Esophagus squamous epithelium (tissue), 4 donors: ENCODE data around the gene FREY1.

Source experiments
- POLR2A ChIP-seq, 4 donors: fragments of 450-650 bp; IDR thresholded peaks; one replicate each; pipeline ENCODE4 v1.6.1; 2017; ENCODE audit warnings: antibody characterized with exemption in 4 of 4, mild to moderate bottlenecking in 4 of 4, moderate library complexity in 3 of 4
- TF ChIP-seq, protein P1 (sequence below), 6 experiments: fragments of 450-650 bp in 4 of 6; fragments of 200-600 bp in 2 of 6; sonication (generic) in 2 of 6; IDR thresholded peaks; one replicate each; pipeline ENCODE4 v1.5.1; 2016 to 2019; ENCODE audit warnings: antibody characterized with exemption in 6 of 6, mild to moderate bottlenecking in 4 of 6, moderate library complexity in 4 of 6

DNA sequence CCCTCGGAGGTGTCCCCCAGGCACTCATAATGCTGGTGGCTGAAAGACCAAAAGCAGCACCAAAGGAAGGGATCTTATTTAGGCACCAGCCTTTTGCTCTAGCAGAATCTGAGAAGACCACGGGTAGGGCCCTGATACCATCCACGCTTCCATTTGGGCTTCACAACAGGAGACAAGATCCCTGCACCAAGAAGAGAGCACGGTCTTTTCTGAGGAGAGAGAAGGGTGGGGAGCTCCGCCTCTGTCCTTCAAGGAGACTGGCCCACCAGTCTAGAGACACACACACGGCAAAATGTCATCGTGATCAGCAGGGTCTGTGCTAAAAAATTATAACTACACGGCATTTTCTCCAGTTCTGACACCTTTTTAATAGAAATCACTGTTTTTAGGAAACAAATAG, 25.1 kb upstream of the FREY1 start:
- TF ChIP-seq, protein P1, sequence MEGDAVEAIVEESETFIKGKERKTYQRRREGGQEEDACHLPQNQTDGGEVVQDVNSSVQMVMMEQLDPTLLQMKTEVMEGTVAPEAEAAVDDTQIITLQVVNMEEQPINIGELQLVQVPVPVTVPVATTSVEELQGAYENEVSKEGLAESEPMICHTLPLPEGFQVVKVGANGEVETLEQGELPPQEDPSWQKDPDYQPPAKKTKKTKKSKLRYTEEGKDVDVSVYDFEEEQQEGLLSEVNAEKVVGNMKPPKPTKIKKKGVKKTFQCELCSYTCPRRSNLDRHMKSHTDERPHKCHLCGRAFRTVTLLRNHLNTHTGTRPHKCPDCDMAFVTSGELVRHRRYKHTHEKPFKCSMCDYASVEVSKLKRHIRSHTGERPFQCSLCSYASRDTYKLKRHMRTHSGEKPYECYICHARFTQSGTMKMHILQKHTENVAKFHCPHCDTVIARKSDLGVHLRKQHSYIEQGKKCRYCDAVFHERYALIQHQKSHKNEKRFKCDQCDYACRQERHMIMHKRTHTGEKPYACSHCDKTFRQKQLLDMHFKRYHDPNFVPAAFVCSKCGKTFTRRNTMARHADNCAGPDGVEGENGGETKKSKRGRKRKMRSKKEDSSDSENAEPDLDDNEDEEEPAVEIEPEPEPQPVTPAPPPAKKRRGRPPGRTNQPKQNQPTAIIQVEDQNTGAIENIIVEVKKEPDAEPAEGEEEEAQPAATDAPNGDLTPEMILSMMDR (IDR thresholded peaks at IDR 0.05), result no peak
- no peak for TF ChIP-seq POLR2A (IDR thresholded peaks at IDR 0.05)
